Chondrocyte (in vitro differentiated cells): Measurements from ENCODE around the gene SLC52A1. TPM values are rescaled to one million over a fixed set of nuclear protein-coding genes. Genes with fewer than 3 reads are reported as not detected.

ENCODE experiments used
- DNase-seq: peaks from one replicate; pipeline ENCODE4 v3.0.0; 2021; ENCODE audit warnings: mixed read lengths, low spot score
- H3K27ac Mint-ChIP-seq: one replicate; pipeline ENCODE4 v1.8.0; 2021; ENCODE audit warnings: mild to moderate bottlenecking, moderate library complexity, mixed read lengths; ENCODE audit not compliant: unreplicated experiment
- H3K27me3 Mint-ChIP-seq: 2 replicates; pipeline ENCODE4 v1.8.0; 2021; ENCODE audit warnings: low read depth, mixed read lengths
- H3K36me3 Mint-ChIP-seq: 2 replicates; pipeline ENCODE4 v1.8.0; 2021; ENCODE audit warnings: low read depth, mixed read lengths
- H3K4me1 Mint-ChIP-seq: 2 replicates; pipeline ENCODE4 v1.8.0; 2021; ENCODE audit warnings: low read depth, mild to moderate bottlenecking, mixed read lengths
- H3K4me3 Mint-ChIP-seq: one replicate; pipeline ENCODE4 v1.8.0; 2021; ENCODE audit warnings: mild to moderate bottlenecking, moderate library complexity, mixed read lengths; ENCODE audit not compliant: unreplicated experiment
- H3K9me3 Mint-ChIP-seq: 2 replicates; pipeline ENCODE4 v1.8.0; 2021; ENCODE audit warnings: low read depth, mixed read lengths
- total RNA-seq: library from RNA; stranded (reverse); gene quantifications from 3 replicates; pipeline ENCODE4 v1.2.1, GENCODE V29; 2021
- TF ChIP-seq, protein P1 (sequence below): fragments of 200-600 bp; sonication (generic); IDR thresholded peaks from 2 replicates; pipeline ENCODE4 v1.5.0; 2021; ENCODE audit warnings: antibody characterized with exemption, mild to moderate bottlenecking, moderate library complexity

SLC52A1 gene
- total RNA-seq, 1 donor from 2014 or later: not detected

DNA sequence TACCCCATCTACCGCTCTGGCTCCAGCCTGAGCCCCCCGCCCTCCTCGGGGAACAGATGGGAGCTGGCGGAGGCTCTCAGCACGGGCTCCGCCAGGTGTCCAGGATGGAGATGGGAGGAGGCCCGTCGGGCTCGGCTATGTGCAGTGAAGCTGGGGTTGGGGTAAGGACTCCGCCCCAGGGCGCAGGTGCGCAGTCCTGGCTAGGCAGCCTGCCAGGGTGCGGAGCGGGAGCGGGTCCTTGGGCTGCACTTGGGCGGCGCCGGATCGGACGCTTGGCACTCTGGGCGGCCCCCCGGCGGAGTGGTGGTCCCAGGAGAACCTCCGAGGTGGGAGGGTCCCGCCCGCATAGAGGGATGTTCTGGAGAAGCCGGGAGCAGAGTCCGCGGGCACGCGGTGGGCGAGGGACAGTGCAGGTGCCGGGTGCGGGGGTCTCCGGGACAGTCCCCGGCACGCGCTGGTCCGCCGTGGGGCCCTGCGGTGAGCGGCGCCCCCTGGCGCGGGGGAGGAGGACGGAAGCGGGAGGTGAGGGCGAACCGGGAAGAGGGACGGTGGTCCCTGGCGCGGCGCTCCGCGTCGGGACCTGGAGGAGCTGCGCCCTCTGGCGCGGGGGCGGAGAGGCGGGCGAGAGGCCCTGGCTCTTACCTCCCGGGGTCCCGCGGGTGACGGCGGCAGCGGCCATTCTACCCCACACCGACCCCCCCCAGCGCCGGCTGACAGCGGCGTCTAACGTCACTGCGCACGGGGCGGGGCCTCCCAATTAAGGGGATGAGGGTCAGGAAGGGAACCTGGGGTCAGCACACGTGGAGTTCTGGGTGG lies 48.1 kb downstream of the SLC52A1 start, which contains the start of gene CAMTA2:
TSS of gene CAMTA2 (minus strand) at position 725 of the 816 bp plus-strand sequence. CDS start 1,453 bp downstream, outside the sequence.
- H3K4me1 Mint-ChIP-seq: peaks cover 34% of the 10 kb centered on the region

DNA sequence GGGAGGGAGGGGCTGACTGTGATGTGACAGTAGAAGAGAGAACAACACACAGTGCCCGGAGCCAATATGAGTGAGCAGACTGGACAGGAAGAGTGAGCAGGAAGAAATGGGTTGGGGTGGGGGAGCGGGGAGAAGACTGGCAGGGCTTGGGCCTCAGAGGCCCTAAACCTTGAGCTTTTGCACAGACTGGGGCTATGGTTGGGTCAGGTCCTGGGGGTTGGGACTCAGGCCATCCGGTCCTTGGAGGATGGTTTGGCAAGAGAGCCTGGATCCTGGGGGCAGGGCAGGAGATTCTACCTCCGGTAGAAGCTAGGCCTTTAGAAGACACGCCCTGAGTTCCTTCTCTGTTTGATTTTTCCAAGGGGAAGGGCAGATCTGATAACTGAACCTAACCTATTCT lies 48.8 kb downstream of the SLC52A1 start:
- peaks cover 6% of the 10 kb centered on the region for H3K36me3 Mint-ChIP-seq
- DNase-seq: no peak
- peak overlapping the region; percentile 88 for H3K4me3 Mint-ChIP-seq
- TF ChIP-seq, protein P1, sequence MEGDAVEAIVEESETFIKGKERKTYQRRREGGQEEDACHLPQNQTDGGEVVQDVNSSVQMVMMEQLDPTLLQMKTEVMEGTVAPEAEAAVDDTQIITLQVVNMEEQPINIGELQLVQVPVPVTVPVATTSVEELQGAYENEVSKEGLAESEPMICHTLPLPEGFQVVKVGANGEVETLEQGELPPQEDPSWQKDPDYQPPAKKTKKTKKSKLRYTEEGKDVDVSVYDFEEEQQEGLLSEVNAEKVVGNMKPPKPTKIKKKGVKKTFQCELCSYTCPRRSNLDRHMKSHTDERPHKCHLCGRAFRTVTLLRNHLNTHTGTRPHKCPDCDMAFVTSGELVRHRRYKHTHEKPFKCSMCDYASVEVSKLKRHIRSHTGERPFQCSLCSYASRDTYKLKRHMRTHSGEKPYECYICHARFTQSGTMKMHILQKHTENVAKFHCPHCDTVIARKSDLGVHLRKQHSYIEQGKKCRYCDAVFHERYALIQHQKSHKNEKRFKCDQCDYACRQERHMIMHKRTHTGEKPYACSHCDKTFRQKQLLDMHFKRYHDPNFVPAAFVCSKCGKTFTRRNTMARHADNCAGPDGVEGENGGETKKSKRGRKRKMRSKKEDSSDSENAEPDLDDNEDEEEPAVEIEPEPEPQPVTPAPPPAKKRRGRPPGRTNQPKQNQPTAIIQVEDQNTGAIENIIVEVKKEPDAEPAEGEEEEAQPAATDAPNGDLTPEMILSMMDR: no peak
- peaks cover 34% of the 10 kb centered on the region for H3K4me1 Mint-ChIP-seq
- no peaks in the 10 kb centered on the region for H3K27me3 Mint-ChIP-seq
- no peaks in the 10 kb centered on the region for H3K9me3 Mint-ChIP-seq
- H3K27ac Mint-ChIP-seq: peak overlapping the region; percentile 78

More for the DNA sequence above, 48.1 kb downstream of the SLC52A1 start, which contains the start of gene CAMTA2:
- Mint-ChIP-seq H3K27ac (peak within 1 kb of the TSS; percentile 86), H3K9me3 (no peaks in the 10 kb centered on the region), H3K36me3 (peaks cover 6% of the 10 kb centered on the region), H3K27me3 (no peaks in the 10 kb centered on the region), H3K4me3 (peak within 1 kb of the TSS; percentile 88)
- no peak for DNase-seq
- TF ChIP-seq, protein P1: peak; percentile 94

Other genes with a start within 250 kb of the SLC52A1 start
- gene VMO1, start 249.1 kb downstream of the SLC52A1 start, total RNA-seq: 0.82 to 2.4 TPM (median 1.2 TPM) in 3 replicates
- not detected in 3 replicates for gene GLTPD2, start 246.5 kb downstream of the SLC52A1 start, total RNA-seq
- 110 to 146 TPM (median 113 TPM) in 3 replicates for gene PSMB6, start 239.3 kb downstream of the SLC52A1 start, total RNA-seq
- gene PLD2, start 228.3 kb downstream of the SLC52A1 start, total RNA-seq: 30.3 to 35.3 TPM (median 32.1 TPM) in 3 replicates
- 89.1 to 93.0 TPM (median 90.6 TPM) in 3 replicates for gene MINK1, start 202.1 kb downstream of the SLC52A1 start, total RNA-seq
- 1.5 to 1.8 TPM (median 1.6 TPM) in 3 replicates for gene C17orf107, start 135.9 kb downstream of the SLC52A1 start, total RNA-seq
- 0.22 to 0.35 TPM in 2 of 3 replicates, not detected in the other for gene CHRNE, start 132.3 kb downstream of the SLC52A1 start, total RNA-seq
- gene GP1BA, start 103.1 kb downstream of the SLC52A1 start, total RNA-seq: not detected in 3 replicates
- gene SLC25A11, start 95.4 kb downstream of the SLC52A1 start, total RNA-seq: 44.0 to 62.4 TPM (median 46.6 TPM) in 3 replicates
- gene RNF167, start 95.2 kb downstream of the SLC52A1 start, total RNA-seq: 69.7 to 95.8 TPM (median 74.5 TPM) in 3 replicates
- 512 to 784 TPM (median 766 TPM) in 3 replicates for gene PFN1, start 86.9 kb downstream of the SLC52A1 start, total RNA-seq
- gene ENO3, start 84.3 kb downstream of the SLC52A1 start, total RNA-seq: 7.0 to 9.8 TPM (median 7.4 TPM) in 3 replicates
- gene SPAG7, start 67.6 kb downstream of the SLC52A1 start, total RNA-seq: 73.0 to 87.3 TPM (median 79.4 TPM) in 3 replicates
- 47.4 to 97.8 TPM (median 90.2 TPM) in 3 replicates for gene CAMTA2, start 47.8 kb downstream of the SLC52A1 start, total RNA-seq
- 0.74 to 1.5 TPM (median 0.85 TPM) in 3 replicates for gene INCA1, start 37.9 kb downstream of the SLC52A1 start, total RNA-seq
- gene KIF1C, start 37.5 kb downstream of the SLC52A1 start, total RNA-seq: 141 to 193 TPM (median 174 TPM) in 3 replicates
- gene ZFP3, start 43.0 kb upstream of the SLC52A1 start, total RNA-seq: 0.29 to 0.69 TPM (median 0.55 TPM) in 3 replicates
- gene ZNF232, start 76.5 kb upstream of the SLC52A1 start, total RNA-seq: 7.4 to 8.3 TPM (median 8.0 TPM) in 3 replicates
- 0.10 to 0.15 TPM (median 0.12 TPM) in 3 replicates for gene USP6, start 80.6 kb upstream of the SLC52A1 start, total RNA-seq
- 4.1 to 8.5 TPM (median 4.7 TPM) in 3 replicates for gene ZNF594, start 156.4 kb upstream of the SLC52A1 start, total RNA-seq
- not detected in 3 replicates for gene SCIMP, start 199.4 kb upstream of the SLC52A1 start, total RNA-seq
- gene RABEP1, start 246.9 kb upstream of the SLC52A1 start, total RNA-seq: 46.1 to 52.4 TPM (median 51.3 TPM) in 3 replicates